NCI-H345 (cell line): Measurements from ENCODE around the gene NRCAM.

Source experiments
- DNase-seq: peaks from one replicate; lab custom pipeline; 2025; lab: John Stamatoyannopoulos, UW

The NRCAM gene

DNA sequence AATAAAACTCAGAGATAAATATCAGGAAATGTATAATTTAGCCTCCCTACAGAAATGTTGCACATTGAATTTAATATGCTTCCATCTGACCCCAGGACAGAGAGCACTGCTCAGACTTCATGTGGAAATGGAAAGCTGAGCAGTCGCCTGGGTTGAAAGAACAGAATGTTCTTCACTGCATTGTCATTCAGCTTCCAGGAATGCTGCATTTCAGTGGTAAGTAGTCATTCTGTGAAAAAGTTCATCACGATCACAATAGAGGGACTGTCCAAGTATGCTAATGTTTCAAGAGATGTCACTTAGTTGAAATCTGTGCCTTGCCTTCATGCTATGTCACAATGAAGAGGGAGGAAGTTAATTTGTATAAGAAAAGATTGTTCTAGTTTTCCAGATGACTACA is 147.3 kb downstream of the NRCAM start:
- no peak for DNase-seq

DNA sequence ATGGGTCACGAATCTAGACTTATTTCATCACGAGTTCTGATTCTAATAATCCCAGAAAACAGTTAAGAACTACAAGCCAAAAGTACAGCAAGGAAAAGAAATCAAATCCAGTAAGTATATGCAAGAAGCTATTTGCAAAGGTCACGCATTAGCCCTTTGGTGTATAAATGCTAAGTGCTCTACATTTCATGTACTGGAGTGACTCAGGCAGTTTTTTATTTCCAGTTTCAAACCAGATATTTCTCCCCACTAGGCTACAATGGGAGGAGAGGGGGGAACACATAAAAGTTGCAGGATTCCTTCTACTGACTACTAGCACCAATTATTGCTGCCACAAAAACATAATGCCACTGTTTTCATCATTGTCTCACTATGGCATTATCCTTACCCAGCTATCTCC is 148.0 kb downstream of the NRCAM start:
- no peak for DNase-seq

- DNase-seq, result peak; percentile 24
These were observed 148.6 kb downstream of the NRCAM start for GRCh38 chr7:108307595-108307994.

DNA sequence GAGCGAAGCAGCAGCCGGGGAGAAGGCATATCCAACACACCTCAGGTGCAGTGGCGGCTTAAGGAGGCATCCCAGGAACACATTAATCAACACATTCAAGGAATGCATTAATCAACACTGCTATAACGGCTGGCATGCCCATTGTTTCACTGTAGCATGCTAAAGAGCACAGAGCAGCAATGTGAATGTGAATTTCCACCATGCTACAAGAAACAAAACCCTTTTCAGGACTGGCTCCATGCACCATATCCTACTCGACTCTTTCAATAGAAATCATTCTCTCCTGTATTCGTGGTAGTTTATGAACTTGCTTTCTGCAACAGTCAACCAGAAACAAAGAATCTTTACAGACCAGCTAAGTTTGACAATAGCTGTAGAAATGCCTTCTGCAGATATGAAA is 149.0 kb downstream of the NRCAM start:
- no peak for DNase-seq

GRCh38 chr7:108303332-108303731 is 152.9 kb downstream of the NRCAM start:
- DNase-seq, result no peak

DNA sequence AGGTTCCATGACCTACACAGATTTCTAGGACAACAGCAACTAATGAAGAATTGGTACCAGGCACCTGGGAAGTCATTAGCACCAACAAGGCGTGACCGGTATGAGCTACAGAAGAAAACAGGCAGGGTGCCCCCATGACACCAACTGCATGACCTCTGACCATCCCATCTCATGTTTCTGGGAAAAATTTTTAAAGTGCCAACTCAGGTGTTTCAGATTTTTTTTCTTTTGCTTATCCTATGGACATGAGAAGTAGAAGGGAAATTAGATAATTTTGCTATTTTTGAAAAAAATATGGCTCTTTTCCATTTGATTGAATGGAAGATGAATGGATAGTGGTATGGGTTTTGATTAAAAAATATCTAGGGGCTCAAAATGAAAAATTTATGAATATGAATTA is 154.8 kb downstream of the NRCAM start:
- DNase-seq, result no peak

GRCh38 chr7:108299251-108299973 is 156.8 kb downstream of the NRCAM start:
- no peak for DNase-seq

GRCh38 chr7:108296911-108297310 is 159.3 kb downstream of the NRCAM start:
- no peak for DNase-seq

- no peak for DNase-seq
These were observed 161.6 kb downstream of the NRCAM start for GRCh38 chr7:108294595-108294994.

GRCh38 chr7:108293149-108293612 is 163.1 kb downstream of the NRCAM start:
- no peak for DNase-seq

DNA sequence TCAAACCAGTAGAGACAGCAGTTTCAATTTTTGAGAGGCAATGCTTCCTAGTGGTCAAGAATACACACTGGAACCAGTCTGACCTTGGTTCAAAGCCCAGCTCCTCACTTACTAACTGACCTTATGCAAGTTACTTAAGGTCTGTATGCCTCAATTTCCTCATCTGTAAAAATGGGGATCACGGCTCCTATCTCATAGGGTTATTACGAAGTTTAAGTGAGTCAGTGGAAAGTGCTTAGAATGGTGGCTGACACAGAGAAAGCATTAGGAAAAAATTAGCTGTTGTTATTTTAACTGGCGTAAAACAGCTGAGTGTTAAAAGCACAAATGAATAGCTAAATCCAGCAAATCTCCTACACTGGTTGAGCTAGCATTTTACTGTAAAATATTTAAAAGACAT is 163.7 kb downstream of the NRCAM start:
- DNase-seq, result no peak

- DNase-seq, result no peak
These were observed 164.3 kb downstream of the NRCAM start for GRCh38 chr7:108291791-108292440.

DNA sequence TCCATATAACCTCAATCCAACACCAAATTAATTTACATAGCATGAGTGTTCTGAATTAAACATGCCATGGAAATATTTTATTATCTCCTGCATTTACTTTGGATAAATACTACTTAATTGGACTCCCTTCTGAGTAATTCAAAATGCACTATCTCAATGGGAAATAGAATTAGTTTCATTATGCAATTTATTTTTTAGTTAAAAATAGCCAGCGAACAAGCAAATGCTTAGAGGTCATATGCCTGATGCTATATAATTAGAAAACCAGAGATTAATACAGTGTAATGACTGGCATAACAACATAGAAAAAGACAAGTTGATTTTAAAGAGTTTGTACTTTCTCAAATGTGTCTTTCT is 165.1 kb downstream of the NRCAM start:
- DNase-seq, result no peak

GRCh38 chr7:108290459-108291151 is 165.6 kb downstream of the NRCAM start:
- DNase-seq, result peak; percentile 11

DNA sequence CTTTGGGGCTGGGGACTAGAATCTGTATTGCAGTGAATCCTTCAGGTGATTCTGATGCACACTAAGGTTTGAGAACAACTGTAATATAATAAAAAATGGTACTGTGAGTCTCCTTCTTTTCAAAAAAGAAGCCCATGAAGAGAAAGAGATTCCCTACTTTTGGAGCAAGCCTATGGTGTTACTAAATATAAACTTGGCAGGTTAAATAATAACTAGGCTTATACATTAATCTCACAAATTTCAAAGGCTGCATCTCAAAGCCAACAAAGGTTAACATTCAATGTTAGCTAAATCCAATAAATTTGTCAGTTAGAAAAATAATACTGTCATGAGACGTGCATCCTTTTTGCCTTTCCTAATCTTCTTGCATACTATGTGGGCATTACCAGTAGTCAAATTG is 166.4 kb downstream of the NRCAM start:
- no peak for DNase-seq

DNA sequence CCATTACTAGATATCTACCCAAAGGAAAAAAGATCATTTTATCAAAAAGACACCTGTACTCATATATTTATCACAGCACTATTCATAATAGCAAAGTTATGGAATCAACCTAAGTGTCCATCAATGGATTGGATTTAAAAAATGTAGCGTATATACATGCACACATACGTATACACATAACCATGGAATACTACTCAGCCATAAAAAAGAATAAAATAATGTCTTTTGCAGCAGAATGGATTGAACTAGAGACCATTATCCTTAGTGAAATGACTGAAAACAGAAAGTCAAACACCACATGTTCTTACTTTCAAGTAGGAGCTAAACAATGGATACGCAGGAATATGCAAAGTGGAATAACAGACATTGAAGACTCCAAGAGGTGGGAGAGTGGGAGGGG is 168.4 kb downstream of the NRCAM start:
- no peak for DNase-seq

- no peak for DNase-seq
These were observed 169.8 kb downstream of the NRCAM start for GRCh38 chr7:108286290-108286904.

- no peak for DNase-seq
These were observed 170.5 kb downstream of the NRCAM start for GRCh38 chr7:108285778-108286177.

DNA sequence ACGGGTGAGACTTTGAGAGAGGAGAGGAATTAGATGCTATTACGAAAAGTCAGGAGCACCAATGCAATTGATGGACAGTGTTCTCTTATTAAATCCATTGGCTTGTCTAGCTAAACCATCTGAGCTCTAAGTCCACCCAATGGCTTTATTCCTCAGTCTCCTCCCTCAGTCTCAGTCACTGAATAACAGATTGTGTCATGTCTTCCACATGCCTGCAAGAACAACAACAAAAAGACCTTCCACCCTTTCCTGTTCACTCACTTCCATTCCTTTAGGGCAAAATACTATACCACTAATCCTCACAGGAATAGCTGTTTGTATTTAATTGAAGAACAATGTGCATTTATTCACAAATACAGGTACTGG is 171.2 kb downstream of the NRCAM start:
- no peak for DNase-seq

DNA sequence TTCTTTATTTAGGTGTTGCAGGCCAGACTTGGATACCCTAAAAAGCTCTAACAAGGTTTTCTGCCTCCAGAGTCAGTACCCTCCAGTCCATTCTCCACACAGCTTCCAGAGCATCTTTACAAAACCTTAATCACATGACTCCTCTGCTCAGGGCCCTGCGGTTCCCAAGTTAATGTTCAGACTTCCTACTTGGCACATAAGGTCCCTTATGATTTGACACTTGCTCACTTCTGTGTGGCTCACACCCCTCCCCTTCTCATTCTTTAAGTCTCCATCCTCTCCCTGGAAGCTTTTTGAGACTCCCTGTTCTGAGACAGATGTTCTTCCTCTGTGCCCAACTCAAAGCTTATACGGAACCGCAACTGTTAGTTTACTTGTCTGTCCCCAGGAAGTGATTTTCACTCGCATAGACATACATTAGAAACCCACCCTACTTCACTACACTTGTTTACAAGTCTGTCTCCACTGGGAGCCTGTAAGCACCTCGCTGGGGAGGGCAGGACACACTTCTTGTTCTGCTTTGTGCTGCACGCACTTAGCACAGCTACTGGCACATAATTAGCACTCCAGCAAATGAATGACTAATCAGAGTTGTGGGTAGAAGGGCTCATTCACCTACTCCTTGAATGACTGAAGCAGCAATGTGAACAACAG is 171.8 kb downstream of the NRCAM start:
- DNase-seq, result peak; percentile 35

DNA sequence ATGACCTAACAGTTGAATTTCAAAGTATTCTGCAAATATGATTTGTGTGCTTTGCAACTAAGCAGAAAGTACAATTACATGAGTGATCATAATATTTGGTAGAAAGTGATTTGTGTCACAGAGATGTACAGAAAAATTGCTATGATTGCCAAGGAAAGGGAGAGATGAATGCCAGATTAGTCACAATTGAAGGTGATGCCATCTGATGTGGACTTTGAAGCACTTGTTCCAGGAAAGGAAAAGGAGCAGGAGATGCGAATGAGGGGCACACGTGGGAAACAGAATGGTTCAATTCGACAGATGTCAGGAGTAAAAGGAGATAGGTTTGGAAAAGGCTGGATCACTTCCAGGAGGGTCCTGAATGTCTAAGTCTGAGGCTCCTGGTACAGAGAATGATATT is 173.0 kb downstream of the NRCAM start:
- DNase-seq, result no peak

- peak; percentile 13 for DNase-seq
These were observed 173.7 kb downstream of the NRCAM start for GRCh38 chr7:108282427-108282996.
